Non-pigmented ciliary epithelial cell (primary cell): ENCODE data around the gene HIC2.
"Not testable (repeated sequence)": the region's sequence is repeated elsewhere in the genome, so short reads cannot be mapped to it uniquely, and the experiment has no call there.

Source experiments
- DNase-seq: peaks from one replicate; pipeline ENCODE4 v3.0.0-alpha.2; 2010; ENCODE audit warnings: low read depth

The HIC2 gene

GRCh38 chr22:21449531-21450319, 32.6 kb downstream of the HIC2 start:
- DNase-seq = no peak

GRCh38 chr22:21450320-21450831, 33.2 kb downstream of the HIC2 start:
- DNase-seq = no peak

GRCh38 chr22:21450858-21451353, 33.7 kb downstream of the HIC2 start:
- no peak for DNase-seq

GRCh38 chr22:21451545-21452520, 34.7 kb downstream of the HIC2 start:
- DNase-seq = no peak

GRCh38 chr22:21452666-21453065, 35.5 kb downstream of the HIC2 start:
- not testable (repeated sequence) for DNase-seq

GRCh38 chr22:21454998-21455333, 37.8 kb downstream of the HIC2 start:
- DNase-seq = not testable (repeated sequence)

GRCh38 chr22:21455334-21456089, 38.3 kb downstream of the HIC2 start:
- no peak for DNase-seq

GRCh38 chr22:21457023-21457787, 40.0 kb downstream of the HIC2 start:
- no peak for DNase-seq

- not testable (repeated sequence) for DNase-seq
These were observed 45.5 kb downstream of the HIC2 start for GRCh38 chr22:21462672-21463071.

- not testable (repeated sequence) for DNase-seq
These were observed 50.4 kb downstream of the HIC2 start, which contains the start of gene TMEM191C for GRCh38 chr22:21467337-21468193. Gene TMEM191C, plus strand, starts transcription at chr22:21467387. Its CDS starts 73 bp downstream, at chr22:21467460.

- DNase-seq = not testable (repeated sequence)
These were observed 51.3 kb downstream of the HIC2 start for GRCh38 chr22:21468194-21469096.

- not testable (repeated sequence) for DNase-seq
These were observed 52.2 kb downstream of the HIC2 start for GRCh38 chr22:21469097-21469994.

- DNase-seq = not testable (repeated sequence)
These were observed 55.8 kb downstream of the HIC2 start for GRCh38 chr22:21472984-21473383.

GRCh38 chr22:21473664-21474063, 56.5 kb downstream of the HIC2 start:
- DNase-seq = not testable (repeated sequence)

GRCh38 chr22:21484039-21484438, 66.9 kb downstream of the HIC2 start:
- DNase-seq = not testable (repeated sequence)

GRCh38 chr22:21487723-21488122, 70.6 kb downstream of the HIC2 start:
- not testable (repeated sequence) for DNase-seq

- DNase-seq = not testable (repeated sequence)
These were observed 72.0 kb downstream of the HIC2 start for GRCh38 chr22:21489149-21489680.
